ENCODE data around the gene ADGRV1. TPM values are rescaled to one million over a fixed set of nuclear protein-coding genes. Genes with fewer than 3 reads are reported as not detected.

ADGRV1 gene
- polyA plus RNA-seq, 1 donor from 2014 or later = 3.7 TPM

GRCh38 chr5:91111473-91112238 lies 553.1 kb downstream of the ADGRV1 start:
- Histone ChIP-seq H3K9ac (ENCODE audit: low read length) (no peak overlapping the region), H4K20me1 (ENCODE audit: insufficient read depth) (no peaks in the 10 kb centered on the region), H3K9me3 (ENCODE audit: low read length) (no peaks in the 10 kb centered on the region), H3F3A (ENCODE audit: insufficient read depth, low read length, poor library complexity, severe bottlenecking) (no peaks in the 10 kb centered on the region), H3K79me2 (replicated peaks; ENCODE audit: insufficient read depth, low read length) (no peaks in the 10 kb centered on the region), H3K4me3 (ENCODE audit: low read length) (no peak overlapping the region), H3K9me2 (ENCODE audit: insufficient read depth, low read length) (no peaks in the 10 kb centered on the region), H3K4me2 (ENCODE audit: low read length) (no peak overlapping the region), H2AFZ (ENCODE audit: low read depth, low read length) (no peak overlapping the region), H3K27me3 (ENCODE audit: insufficient read depth, low read depth, low read length) (no peaks in the 10 kb centered on the region), H3K27ac (ENCODE audit: low read length) (no peak overlapping the region), H3K36me3 (ENCODE audit: insufficient read depth, low read length) (no peaks in the 10 kb centered on the region)
- TF ChIP-seq EP300 (conservative IDR thresholded peaks at IDR 0.05; ENCODE audit: poor library complexity, severe bottlenecking) (no peak), SMC3 (conservative IDR thresholded peaks at IDR 0.05; ENCODE audit: poor library complexity) (no peak), MXI1 (conservative IDR thresholded peaks at IDR 0.05; ENCODE audit: poor library complexity, severe bottlenecking) (no peak)

DNA sequence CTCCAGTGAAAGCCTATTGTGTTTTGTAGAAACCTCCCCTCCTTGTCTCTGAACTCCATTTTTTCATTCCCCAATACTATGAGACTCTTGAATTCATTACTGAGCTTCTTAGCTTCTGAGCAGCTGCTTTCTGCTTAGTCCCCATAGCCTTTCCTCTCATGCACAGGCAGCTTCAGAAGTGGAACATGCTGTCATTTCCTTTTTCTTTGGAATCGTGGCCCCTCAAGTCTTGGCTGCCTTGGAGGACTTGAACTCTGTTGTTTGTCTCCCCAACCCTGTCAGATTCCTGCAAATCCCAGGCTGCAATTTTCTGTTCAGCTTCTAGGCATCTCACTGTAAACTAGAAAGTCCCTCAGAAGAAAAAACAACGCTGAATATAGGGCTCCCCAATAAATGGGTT lies 556.1 kb downstream of the ADGRV1 start:
- no peak overlapping the region for H3K27ac ChIP-seq (ENCODE audit: low read length)
- no peaks in the 10 kb centered on the region for H4K20me1 ChIP-seq (ENCODE audit: insufficient read depth)
- H3F3A ChIP-seq (ENCODE audit: insufficient read depth, low read length, poor library complexity, severe bottlenecking) = no peaks in the 10 kb centered on the region
- H3K27me3 ChIP-seq (ENCODE audit: insufficient read depth, low read depth, low read length) = no peaks in the 10 kb centered on the region
- no peak overlapping the region for H3K4me2 ChIP-seq (ENCODE audit: low read length)
- no peak overlapping the region for H3K4me3 ChIP-seq (ENCODE audit: low read length)
- no peaks in the 10 kb centered on the region for H3K9me3 ChIP-seq (ENCODE audit: low read length)
- TF ChIP-seq SMC3 (conservative IDR thresholded peaks at IDR 0.05; ENCODE audit: poor library complexity) = no peak
- TF ChIP-seq, protein P1, sequence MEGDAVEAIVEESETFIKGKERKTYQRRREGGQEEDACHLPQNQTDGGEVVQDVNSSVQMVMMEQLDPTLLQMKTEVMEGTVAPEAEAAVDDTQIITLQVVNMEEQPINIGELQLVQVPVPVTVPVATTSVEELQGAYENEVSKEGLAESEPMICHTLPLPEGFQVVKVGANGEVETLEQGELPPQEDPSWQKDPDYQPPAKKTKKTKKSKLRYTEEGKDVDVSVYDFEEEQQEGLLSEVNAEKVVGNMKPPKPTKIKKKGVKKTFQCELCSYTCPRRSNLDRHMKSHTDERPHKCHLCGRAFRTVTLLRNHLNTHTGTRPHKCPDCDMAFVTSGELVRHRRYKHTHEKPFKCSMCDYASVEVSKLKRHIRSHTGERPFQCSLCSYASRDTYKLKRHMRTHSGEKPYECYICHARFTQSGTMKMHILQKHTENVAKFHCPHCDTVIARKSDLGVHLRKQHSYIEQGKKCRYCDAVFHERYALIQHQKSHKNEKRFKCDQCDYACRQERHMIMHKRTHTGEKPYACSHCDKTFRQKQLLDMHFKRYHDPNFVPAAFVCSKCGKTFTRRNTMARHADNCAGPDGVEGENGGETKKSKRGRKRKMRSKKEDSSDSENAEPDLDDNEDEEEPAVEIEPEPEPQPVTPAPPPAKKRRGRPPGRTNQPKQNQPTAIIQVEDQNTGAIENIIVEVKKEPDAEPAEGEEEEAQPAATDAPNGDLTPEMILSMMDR (IDR thresholded peaks at IDR 0.05; ENCODE audit: poor library complexity, severe bottlenecking) = no peak
- no peaks in the 10 kb centered on the region for H3K79me2 ChIP-seq (replicated peaks; ENCODE audit: insufficient read depth, low read length)
- no peaks in the 10 kb centered on the region for H3K36me3 ChIP-seq (ENCODE audit: insufficient read depth, low read length)
- H3K9ac ChIP-seq (ENCODE audit: low read length) = no peak overlapping the region
- H2AFZ ChIP-seq (ENCODE audit: low read depth, low read length) = no peak overlapping the region
- H3K9me2 ChIP-seq (ENCODE audit: insufficient read depth, low read length) = no peaks in the 10 kb centered on the region

DNA sequence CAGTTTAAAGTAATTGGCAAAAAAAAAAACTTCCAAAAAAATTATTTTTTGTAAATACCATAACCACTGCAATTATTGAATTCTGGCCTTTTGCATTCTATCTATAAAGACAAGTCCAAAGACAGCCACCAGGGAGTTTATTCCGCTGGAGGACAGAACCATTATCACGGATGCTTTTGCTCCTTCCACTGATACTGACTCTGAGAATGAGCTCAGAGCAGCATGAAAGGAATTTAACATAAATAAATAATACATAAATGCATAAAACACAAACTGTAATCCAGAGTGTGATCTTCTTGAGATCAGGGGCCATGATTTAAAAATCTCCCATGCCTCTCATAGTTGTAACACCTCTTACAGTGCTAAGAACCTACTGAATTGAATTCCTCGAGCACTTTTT lies 559.8 kb downstream of the ADGRV1 start:
- H3K27me3 ChIP-seq (ENCODE audit: insufficient read depth, low read depth, low read length) = no peaks in the 10 kb centered on the region
- no peak for TF ChIP-seq EP300 (conservative IDR thresholded peaks at IDR 0.05; ENCODE audit: poor library complexity, severe bottlenecking)
- TF ChIP-seq, protein P1 (IDR thresholded peaks at IDR 0.05; ENCODE audit: poor library complexity, severe bottlenecking) = no peak
- TF ChIP-seq SMC3 (conservative IDR thresholded peaks at IDR 0.05; ENCODE audit: poor library complexity) = no peak
- TF ChIP-seq MXI1 (conservative IDR thresholded peaks at IDR 0.05; ENCODE audit: poor library complexity, severe bottlenecking) = no peak
- TF ChIP-seq RAD21 (conservative IDR thresholded peaks at IDR 0.05) = no peak
- no peak for TF ChIP-seq POLR2AphosphoS5 (IDR thresholded peaks at IDR 0.05)
- no peak for TF ChIP-seq EZH2 (IDR thresholded peaks at IDR 0.05; ENCODE audit: borderline replicate concordance, insufficient read depth, low read length, poor library complexity, severe bottlenecking)
- no peak for TF ChIP-seq TAF1 (IDR thresholded peaks at IDR 0.05; ENCODE audit: low read depth)
- TF ChIP-seq REST (IDR thresholded peaks at IDR 0.05; ENCODE audit: borderline replicate concordance) = no peak
- H3K4me2 ChIP-seq (ENCODE audit: low read length) = no peak overlapping the region
- H3K27ac ChIP-seq (ENCODE audit: low read length) = no peak overlapping the region
- no peaks in the 10 kb centered on the region for H3K79me2 ChIP-seq (replicated peaks; ENCODE audit: insufficient read depth, low read length)
- no peaks in the 10 kb centered on the region for H3K9me3 ChIP-seq (ENCODE audit: low read length)
- H3K36me3 ChIP-seq (ENCODE audit: insufficient read depth, low read length) = no peaks in the 10 kb centered on the region
- H4K20me1 ChIP-seq (ENCODE audit: insufficient read depth) = no peaks in the 10 kb centered on the region
- no peak overlapping the region for H3K9ac ChIP-seq (ENCODE audit: low read length)
- no peaks in the 10 kb centered on the region for H3F3A ChIP-seq (ENCODE audit: insufficient read depth, low read length, poor library complexity, severe bottlenecking)
- no peak overlapping the region for H3K4me3 ChIP-seq (ENCODE audit: low read length)
- no peaks in the 10 kb centered on the region for H3K9me2 ChIP-seq (ENCODE audit: insufficient read depth, low read length)
- no peak overlapping the region for H2AFZ ChIP-seq (ENCODE audit: low read depth, low read length)

Data from neural cell (in vitro differentiated cells).